Measurements from ENCODE around the gene TMCO5A.
"Not testable (repeated sequence)": the region's sequence is repeated elsewhere in the genome, so short reads cannot be mapped to it uniquely, and the experiment has no call there.

Gene TMCO5A

DNA sequence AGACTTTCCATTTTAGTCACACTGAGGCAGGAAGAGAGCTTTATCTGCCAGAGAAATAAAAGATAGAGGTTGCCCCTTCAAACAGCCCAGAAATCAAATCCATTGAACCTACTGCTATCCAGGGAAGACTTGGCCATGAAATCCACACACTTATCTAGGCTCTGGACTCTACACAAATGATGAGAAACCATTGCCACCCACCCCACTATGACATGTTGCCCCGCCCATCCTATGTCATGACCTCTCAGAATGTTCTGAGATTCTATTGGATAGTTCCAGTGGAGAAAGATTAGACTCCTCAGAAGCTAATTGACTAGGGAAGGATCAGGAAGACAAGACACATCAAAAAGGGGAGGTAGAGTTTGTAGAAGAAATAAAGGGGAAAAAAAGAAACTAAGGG is at the start of gene TMCO5A:
Gene TMCO5A (plus strand): TSS at position 301 of the 400 bp plus-strand sequence. CDS start 1,684 bp downstream, outside the sequence.
- DNase-seq (ENCODE audit: low spot score): no peak

DNA sequence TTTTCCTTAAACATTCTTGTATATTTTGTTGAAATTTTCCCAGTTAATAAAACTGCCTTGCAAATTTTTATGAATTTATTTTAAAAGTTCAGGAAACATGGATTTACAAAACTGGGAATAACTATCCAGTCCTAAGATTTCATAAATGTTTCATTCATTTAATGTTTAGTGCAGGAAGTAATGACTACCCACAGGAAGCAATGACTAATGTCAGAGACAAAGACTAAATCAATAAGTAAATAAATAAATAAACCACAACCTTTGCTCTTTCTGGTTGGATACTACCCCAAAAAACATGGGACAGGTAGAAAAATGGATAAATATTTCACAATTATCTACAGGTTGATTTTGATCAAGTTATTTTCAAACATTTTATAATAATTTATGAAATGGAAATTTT is 48.8 kb upstream of the TMCO5A start:
- DNase-seq (ENCODE audit: low spot score): no peak

DNA sequence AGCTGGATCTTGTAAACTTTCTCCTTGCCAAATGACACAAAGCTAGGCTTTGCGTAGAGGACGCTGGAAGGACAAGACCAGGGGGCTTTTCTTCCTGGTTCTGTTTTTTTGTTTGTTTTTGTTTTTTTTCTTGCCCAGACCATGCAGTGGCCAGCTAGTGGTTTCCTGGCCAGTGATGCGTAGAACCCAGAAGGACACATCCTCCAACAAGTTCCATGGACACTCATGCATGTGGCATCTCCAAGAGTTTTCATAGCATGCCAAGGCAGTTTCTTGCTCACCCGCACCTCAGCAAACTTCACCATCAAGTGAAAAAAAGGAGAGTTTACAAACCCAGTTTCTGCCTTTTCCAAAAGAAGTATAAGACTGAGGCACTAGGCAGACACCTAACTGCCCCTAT is 46.1 kb upstream of the TMCO5A start:
- DNase-seq (ENCODE audit: low spot score): no peak

DNA sequence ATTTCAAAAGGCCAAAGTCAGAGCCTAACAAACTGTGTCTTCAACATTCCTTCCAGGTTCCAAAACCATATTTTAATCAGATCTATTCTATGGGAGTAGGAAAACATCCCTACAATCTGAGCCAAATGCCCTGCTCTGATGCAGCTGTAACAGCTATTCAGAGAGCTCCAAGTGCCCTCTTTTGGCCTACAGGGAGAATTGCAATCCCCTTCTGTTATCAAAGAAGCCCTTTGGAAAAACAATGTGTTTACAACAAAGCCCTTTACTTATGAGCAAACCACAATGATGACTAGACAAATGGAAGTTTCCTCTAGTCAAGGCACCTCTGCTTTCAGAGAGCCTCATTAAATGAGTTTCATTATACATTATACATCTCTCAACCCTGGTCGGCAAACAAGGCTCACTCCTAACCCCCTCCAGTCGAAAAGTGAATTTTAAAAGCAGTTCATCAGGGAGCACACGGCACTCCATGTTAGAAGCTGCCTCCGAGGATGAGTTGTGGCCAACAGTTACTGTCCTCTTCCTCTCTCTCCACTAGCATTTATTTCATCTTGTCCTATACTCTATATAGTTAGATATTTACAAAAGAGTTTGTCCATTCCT is 42.6 kb upstream of the TMCO5A start:
- peak; percentile 67 for DNase-seq (ENCODE audit: low spot score)

DNA sequence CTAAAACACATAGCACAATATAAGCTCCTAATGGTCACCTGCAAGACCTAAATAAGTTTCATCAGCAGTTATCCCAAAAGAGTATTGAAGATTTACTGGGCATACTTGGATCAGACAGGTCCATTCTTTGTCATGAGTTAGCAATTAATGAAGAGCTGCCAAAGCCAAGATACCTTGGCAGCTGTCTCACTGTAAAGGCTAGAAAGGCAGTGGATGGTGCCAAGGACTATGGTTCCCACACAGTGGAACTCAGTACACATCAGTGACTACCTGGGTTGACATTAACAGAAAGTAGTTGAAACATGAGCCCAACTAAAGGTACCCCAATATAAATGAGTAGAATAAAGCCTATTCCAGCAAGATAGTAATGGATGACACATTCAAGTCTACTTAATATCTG is 41.1 kb upstream of the TMCO5A start:
- DNase-seq (ENCODE audit: low spot score): no peak

DNA sequence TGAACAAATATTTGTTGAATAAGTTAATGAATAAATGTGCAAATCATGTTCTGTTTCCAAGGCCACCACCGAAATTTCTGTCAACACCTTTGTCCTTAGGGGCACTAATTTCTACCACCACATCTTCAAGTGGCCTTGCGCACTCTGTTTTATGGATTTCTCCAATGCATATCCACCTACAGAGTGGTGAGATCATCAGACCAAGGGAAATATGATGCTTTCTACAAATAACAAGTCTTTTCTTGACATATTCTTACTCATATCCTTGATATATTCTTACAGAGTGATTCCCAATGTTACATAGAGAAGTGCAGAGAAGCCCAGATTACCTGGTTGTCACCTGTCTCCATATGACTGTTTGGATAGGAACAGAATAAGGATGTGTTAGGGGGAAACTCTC is 36.1 kb upstream of the TMCO5A start:
- DNase-seq (ENCODE audit: low spot score): no peak

DNA sequence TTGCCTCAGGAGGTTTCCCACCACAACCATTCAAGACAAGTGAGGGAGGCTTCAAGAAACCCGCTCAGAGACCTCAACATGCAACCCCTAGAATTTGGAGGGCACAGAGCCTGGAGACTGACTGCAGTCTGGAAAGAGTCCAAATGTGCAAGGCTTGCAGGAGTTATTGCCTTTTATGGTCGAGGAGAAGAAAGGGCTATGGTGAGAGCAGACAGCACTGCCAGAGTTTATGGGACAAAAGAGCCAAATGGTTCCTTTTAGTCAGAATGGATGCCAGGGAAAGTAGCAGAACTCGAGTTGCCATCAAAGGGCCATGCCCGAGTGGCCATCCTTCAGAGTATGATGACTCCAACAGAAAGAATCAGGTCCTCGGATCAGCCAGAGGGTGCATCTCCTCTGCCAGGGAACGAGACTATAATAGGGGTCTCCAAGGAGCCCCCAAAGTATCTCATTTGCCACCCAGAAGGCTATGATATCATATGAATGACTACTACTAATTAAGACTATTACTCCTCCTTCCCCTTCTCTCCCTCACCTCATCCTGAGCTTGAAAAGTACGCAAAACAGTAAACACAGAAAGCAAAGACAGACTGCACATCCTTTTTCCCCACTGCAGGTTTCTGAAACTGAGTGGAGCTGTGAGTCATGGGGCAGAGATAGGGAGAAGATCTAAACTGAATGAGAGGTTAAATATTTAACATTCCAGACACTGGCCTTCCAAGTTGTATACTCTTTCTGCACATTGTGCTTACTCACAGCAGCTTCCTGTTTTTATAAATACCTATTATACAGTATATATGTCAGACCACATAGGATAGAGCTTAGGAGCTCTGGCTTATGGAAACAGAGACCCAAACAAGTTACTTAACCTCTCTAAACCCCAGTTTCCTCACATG is 33.9 kb upstream of the TMCO5A start:
- no peak for DNase-seq (ENCODE audit: low spot score)

DNA sequence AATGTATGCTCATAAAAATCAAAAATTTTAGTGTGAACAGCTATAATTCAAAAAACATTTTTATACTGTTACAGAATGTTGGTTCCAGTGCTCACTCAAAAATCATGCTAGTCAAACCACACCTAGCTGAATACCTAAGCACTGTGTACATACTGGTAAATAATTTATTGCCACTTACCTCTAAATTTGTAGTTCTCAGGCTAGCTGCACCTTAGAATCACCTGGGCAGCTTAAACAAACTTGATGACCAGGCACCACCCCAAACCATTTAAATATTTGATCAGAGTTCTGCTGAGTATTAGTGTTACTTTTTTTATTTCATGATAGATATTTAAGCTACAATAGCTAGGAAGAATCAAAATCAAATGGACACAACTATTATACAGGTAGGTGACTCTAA is 32.3 kb upstream of the TMCO5A start:
- DNase-seq (ENCODE audit: low spot score): no peak

DNA sequence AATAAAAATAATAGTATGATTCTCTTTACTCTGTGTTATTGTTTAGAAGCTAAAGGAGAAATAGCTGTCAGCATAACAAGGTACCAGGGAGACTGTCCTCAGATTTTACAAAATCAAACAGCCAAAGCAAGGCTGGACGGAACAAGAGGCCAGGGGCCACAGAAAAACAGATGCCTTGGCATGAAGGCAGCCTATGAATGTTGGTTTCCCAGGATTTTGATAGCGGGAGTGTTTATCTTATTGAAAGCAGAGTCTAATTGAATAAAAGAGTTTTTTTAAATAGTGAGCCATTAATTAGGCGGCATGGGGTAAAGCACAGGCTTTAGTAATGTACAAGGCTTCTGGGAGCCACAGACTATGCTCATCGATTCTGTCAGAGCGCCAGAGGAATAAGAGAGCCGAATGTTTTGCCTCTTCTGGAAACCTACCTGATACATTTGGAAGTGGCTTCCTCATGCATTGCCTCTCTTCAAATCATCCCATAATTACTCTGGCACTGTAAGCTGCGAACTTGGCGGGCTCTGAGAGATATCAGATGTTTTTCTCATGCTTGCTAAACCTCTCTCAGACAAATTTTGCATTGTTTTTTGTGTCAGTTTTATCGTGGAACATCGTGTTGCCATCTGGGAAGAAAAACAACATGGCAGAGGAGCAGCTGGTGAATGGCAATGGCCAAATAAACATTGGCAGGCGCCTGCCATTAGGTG is 30.4 kb upstream of the TMCO5A start:
- DNase-seq (ENCODE audit: low spot score): no peak

DNA sequence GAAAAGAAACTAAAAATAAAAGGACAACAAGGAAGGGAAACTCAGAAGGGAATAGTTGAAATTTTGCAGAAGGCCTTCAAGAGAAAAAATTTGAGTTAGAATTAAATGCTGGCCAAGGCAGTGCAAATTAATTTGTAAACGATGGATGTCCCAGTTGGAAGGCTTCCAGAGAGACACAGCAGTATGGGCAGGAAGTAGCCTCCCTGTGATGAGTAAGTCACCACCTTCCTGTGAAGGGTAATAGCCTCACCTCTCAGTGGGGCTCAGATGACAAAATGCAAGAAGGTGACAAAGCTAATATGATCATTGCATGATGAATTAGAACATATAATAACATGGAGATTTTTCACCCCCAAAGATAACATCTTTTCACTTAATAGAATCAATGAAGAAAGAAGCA is 27.3 kb upstream of the TMCO5A start:
- DNase-seq (ENCODE audit: low spot score): no peak

DNA sequence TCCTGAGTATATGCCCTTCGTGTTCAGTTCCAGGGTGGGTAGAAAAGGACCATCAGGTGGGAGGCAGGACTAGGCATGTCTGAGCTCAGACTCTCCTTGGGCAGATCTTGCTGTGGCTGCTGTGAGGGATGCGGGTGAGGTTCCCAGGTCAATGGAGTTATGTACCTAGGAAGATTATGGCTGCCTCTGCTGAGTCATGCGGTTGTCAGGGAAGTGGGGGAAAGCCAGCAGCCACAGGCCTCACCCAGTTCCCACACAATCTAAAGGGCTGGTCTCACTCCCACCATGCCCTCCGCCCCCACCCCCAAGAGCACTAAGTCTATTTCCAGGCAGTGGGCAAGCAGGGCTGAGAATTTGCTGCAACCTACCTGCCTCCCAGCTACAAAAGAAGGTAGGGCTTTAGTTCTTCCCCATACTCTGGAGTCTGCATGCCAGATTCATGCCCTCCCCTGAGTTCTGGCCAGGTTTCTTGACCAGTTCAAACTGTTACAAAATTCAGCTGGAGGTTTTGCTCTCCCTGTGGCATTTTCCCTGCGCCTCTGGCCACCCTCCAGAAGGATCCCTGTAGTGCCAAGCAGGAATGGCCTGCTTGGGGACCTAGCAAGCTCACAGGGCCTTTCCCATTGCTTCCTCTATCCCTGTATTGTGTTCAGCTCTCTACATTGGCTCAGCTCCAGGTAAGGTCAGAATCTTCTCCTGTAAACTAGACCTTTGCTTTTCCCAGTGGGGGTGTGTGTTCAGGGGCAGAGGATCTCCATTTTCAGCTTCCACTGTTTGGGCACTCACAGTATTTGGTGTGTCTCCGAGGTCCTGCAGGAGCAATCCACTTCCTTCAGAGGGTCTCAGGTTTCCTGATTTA is 12.7 kb upstream of the TMCO5A start:
- no peak for DNase-seq (ENCODE audit: low spot score)

DNA sequence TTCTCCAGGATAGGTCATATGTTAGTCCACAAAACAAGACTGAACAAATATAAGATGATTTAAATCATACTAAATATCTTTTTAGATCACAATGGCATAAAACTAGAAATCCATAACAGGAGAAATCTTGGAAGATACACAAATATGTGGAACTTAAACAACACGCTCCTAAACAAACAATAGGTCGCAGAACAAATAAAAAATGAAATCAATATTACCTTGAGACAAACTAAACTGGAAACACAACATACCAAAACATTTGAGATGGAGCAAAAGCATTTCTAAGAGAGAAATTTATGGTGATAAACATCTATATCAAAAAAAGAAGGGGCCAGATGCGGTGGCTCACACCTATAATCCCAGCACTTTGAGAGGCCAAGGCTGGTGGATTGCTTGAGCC is 8.3 kb upstream of the TMCO5A start:
- no peak for DNase-seq (ENCODE audit: low spot score)

DNA sequence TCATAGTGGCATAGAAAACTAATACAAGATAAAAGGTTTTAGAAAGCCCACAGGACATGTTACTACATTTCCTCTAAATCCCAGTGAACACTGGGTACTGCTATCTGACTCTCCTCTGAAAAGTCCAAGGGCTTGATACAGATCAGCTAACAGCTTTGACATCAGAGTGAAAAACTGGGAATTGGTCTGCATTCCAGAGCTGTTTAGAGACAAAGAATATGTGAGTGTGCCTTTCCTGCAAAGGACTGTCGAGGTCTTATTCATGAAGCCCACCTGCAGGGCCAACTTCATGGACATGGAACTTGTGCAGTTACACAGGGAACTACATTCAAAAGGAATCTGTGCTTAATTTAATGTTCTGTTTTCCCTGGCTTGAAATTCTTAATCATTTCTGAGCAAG is 5.2 kb upstream of the TMCO5A start:
- no peak for DNase-seq (ENCODE audit: low spot score)

DNA sequence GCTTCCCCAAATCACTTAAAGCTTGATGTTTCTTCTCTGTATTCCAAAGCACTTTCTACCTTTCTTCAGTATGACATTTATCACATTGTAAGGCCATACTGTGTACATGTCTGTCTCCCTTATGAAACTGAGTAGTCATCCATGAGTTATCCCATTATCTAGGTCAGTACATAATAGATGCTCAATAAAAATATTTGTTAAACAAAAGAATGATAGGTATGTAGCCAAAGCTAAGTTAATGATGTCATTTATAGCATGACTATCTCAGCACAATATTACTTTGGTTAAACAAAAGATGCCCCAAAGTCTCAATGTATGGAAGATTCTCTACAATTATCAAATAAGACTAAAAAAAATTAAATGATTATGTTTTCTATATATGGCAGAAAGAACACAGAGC is 3.1 kb upstream of the TMCO5A start:
- DNase-seq (ENCODE audit: low spot score): no peak

DNA sequence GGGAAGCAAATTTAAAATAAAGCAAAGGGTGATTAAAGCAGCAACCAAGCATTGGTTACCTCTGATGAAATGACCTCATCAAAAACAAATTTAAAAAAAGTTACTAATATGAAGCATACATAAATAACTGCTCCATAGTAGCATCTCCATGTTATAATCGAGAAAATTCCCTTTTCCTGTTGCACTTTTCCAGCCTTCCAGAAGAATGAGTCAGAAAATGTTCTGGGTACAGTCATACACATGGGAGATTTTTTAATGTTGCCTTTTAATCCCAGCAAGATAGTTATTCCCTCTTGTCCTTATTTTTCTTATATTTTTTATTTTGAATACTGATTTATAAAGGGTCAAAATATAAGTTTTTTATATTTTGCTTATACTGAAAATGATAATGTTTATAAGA is 2.6 kb upstream of the TMCO5A start:
- no peak for DNase-seq (ENCODE audit: low spot score)

DNA sequence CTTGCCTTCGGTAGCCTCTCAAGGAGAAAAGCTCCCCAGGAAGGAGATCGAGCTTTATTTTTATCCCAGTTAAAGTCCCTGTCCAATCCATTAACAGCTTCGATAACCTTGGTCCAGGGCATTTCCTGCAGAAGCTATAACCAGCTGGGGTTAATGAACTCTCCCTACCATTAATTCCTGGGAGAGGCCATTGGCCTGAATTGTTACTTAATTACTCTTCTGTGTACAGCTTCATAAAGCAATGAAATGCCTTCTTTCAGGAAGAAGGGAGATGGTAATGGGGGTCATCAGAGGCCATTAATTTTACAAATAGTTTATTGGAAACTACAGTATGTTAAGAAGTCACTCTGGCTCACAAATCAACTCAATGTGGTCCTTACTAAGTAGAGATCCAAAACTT is 1.9 kb upstream of the TMCO5A start:
- no peak for DNase-seq (ENCODE audit: low spot score)

DNA sequence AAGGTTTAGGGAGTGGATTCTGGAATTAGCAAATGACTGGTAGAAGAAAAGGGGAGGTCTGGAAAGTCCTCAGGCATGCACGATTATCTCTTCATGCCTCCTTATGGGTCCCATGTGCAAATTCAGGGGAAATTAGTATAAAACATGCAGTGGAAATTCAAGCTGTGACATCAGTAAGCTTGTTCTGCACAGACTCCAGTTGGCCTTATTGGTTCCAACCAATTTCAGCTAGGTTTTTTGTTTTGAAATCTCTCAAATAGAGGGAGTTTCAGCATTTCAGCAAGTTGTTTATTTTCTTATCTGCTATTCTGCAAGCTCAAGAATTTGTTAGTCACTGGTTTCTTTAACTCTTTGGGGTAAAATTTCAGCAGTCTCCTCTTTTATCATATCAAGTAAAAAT is 774 bp upstream of the TMCO5A start:
- DNase-seq (ENCODE audit: low spot score): no peak

DNA sequence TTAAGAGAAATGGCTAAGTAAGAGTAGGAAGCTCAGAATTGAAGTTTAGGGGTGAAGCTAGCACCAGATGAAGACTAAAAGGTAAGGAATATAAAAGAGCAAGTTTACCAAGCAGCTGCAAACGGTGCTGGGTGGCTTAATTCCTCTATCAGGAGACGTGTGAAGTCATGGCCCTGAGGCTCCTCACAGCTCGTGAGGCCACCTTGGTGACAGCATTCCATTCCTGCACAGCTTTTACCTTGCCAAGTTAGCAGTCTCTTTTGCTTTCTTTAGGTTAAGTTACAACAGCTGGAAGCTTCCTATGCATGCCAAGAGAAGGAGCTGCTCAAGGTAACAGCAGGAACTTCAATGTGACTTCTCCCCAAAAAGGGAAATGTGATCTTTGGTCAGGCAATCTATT is 6.4 kb downstream of the TMCO5A start:
- DNase-seq (ENCODE audit: low spot score): no peak

DNA sequence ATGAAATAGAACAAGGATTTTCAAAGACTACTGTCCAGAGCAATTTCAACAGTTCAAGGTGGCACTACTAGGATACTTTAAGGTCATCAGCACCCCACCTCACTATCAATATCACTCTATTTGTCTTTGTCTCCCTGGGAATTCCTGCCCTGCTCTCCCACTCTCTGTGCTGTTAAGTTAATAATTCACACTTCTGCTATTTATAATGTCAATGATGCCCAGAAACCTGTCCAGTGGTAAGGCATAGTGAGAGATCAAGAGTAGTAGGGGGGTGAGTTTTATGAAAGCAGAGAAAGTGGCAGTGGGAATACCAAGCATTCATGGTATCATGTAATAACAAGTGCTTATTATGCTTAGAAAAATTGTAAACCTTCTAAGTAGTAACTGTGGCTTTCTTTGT is 7.3 kb downstream of the TMCO5A start:
- no peak for DNase-seq (ENCODE audit: low spot score)

DNA sequence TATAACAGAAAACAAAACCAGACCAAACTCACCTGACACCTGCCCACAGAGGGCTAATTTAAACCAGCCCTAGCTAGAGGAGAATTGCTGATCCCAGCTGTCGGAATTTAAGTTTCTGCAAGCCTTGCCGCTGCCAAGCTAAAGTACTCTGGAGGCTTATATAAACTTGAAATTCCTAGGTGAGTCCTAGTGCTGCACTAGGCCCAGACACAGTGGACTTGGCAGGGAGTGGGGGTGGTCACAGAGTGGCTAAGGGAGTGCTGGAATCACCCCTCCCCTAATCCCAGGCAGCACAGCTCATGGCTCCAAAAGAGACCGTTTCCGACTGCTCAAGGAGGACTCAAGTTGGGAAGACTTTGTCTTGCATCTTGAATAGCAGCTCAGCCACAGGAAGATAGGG is 17.6 kb downstream of the TMCO5A start:
- DNase-seq (ENCODE audit: low spot score): no peak

DNA sequence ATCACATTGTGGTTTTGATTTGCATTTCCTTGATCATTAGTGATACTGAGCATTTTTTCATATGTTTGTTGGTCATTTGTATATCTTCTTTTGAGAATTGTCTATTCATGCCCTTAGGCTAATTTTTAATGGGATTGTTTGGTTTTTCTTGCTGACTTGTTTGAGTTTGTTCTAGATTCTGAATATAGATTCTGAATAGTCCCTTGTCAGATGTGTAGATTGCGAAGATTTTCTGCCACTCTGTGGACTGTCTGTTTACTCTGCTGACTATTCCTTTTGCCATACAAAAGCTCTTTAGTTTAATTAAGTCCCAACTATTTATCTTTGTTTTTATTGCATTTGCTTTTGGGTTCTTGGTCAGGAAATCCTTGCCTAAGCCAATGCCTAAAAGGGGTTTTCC is 26.3 kb downstream of the TMCO5A start:
- DNase-seq (ENCODE audit: low spot score): not testable (repeated sequence)

DNA sequence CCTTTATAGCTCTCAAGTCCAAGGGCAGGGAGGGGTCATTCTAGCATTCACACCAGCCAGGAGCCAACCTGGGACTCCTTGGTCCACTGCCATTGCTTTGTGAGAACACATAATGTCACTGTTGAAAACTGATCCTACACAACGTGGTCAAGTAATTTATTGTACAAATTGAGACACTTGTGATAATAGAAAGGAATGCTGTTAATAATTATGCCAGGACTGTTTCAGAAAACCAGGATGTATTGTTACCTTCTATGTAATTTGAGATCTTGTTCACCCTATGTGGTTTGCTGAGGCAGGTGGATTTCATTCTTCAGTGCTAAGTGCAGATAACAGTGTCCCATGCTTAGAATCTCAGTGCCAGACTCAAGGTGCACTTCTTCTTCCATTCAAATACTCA is 33.3 kb downstream of the TMCO5A start:
- no peak for DNase-seq (ENCODE audit: low spot score)
